GM12801 (cell line): ENCODE measurements around the gene WASF2.

Source experiments
- TF ChIP-seq, protein P1 (sequence below): IDR thresholded peaks from one replicate; pipeline ENCODE4 v1.5.1; 2011; ENCODE audit warnings: control low read depth; ENCODE audit not compliant: insufficient read length; ENCODE audit errors: extremely low read depth

WASF2 gene

DNA sequence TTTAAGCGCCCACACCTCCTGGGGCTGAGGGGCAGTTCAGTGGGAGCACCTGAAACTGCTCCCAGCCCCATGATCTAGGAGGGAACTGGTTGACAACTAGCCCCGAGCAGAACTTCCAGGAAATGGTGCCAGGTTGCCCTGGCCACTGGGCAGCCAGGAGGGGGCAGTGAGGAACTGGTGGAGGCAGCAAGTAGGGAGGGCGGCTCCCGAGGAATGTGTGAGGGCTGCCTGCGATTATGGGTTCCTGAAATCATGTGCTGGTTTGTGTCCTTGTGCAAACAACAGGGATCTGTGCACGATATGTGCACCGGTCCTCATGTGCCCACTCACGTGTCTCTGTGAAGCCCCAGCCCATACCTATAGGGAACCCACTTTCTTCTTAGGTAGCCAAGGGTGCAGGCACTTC is 87.6 kb downstream of the WASF2 start:
- TF ChIP-seq, protein P1, sequence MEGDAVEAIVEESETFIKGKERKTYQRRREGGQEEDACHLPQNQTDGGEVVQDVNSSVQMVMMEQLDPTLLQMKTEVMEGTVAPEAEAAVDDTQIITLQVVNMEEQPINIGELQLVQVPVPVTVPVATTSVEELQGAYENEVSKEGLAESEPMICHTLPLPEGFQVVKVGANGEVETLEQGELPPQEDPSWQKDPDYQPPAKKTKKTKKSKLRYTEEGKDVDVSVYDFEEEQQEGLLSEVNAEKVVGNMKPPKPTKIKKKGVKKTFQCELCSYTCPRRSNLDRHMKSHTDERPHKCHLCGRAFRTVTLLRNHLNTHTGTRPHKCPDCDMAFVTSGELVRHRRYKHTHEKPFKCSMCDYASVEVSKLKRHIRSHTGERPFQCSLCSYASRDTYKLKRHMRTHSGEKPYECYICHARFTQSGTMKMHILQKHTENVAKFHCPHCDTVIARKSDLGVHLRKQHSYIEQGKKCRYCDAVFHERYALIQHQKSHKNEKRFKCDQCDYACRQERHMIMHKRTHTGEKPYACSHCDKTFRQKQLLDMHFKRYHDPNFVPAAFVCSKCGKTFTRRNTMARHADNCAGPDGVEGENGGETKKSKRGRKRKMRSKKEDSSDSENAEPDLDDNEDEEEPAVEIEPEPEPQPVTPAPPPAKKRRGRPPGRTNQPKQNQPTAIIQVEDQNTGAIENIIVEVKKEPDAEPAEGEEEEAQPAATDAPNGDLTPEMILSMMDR, result no peak

DNA sequence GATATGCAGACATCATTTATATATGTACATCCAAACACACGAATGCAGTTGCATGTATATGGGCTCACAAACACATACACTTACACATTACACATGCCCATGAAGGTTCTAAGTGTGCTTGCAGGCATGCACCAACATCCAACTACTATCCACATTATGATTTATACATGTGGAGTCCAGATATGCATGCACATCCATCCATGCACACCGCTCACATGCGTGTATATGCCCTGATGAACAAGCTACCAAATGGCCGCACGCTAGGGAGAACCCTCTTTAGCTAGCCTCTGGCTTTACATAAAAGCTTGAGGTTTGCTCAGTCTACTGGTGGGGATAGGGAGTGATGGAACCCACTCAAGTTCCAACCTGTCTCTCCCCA is 89.0 kb downstream of the WASF2 start:
- TF ChIP-seq, protein P1, result no peak

- TF ChIP-seq, protein P1, result no peak
Observed at GRCh38 chr1:27400082-27400962, 89.6 kb downstream of the WASF2 start.

DNA sequence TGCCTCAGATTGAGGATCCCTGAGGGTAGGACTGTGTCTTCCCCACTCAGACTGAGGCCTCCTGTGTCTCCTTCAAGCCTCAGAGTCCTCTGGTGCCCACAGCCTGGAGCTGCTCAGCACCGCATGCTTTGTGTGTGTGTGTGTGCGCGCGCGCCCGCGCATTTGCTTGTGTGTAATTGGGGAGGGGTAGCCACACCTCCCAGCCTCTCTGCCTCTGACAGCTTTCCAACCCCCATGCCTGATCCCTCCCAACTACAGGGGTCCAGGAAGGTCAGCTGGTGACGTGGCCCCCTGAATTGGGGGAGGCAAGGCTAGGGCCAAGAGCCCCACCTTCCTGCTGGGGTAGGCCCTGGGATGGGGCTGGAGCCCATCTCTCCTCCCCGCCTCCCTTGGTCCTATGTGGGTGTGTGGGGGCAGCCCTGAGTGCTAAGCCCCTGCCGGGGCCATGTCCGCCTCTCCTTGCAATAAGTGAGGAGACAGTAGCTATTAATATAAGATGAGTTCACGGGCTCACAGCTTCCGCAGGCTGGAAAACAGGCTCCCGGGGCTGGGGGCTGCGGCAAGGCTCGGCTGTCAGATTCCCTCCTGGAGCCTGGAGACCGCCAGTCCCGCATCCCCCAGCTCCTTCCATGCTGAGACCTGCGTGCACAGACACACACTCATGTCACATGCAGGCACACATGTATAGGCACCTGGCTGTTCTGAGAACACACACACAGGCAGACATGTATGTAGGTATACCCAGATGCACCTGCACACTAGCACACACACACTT is 90.5 kb downstream of the WASF2 start:
- TF ChIP-seq, protein P1, result no peak

- TF ChIP-seq, protein P1, result no peak
Observed at GRCh38 chr1:27398405-27399149, 91.4 kb downstream of the WASF2 start.

DNA sequence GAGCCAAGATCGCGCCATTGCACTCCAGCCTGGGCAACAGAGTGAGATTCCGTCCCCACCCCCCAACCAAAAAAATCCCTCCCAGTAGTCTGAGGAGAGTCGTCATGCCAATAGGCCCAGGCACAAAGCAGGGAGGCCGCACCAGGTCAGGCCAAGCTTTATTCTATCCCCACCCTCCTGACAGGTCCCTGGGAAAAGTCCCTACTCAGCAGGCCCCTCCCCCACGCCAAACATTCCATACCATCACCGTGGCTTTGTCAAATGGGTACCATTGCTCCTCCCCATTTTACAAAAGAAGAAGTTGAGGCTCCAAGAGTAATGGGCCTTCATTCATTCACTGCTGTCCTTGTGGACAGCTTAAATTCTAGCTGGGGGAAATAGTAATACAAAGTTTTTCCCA is 92.2 kb downstream of the WASF2 start:
- TF ChIP-seq, protein P1, result no peak

DNA sequence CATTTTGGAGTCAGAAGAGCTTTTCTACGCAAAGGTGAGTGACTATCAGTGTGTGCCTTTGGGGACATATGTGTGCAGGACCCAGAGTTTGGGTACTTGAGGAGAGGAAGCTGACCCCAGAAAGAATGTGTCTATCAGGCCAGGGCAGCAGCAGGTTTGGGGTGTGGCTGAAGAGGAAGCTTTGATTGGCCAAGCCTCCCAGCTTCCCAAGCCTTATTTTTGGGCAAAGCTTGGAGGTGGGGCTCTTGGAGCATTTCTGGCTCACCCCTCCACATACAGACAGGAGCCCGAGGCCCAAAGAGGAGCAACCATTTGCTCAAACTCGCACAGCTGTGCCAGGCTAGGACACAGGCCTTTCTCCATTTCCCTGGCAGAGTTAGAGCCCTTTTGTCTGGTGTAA is 92.9 kb downstream of the WASF2 start:
- TF ChIP-seq, protein P1, result no peak
